COR-L47 (cell line): Measurements from ENCODE around the gene ZKSCAN3.
"Not testable (repeated sequence)": the region's sequence is repeated elsewhere in the genome, so short reads cannot be mapped to it uniquely, and the experiment has no call there.

ENCODE experiments used
- DNase-seq: peaks from one replicate; lab custom pipeline; 2025; lab: John Stamatoyannopoulos, UW

ZKSCAN3 gene

DNA sequence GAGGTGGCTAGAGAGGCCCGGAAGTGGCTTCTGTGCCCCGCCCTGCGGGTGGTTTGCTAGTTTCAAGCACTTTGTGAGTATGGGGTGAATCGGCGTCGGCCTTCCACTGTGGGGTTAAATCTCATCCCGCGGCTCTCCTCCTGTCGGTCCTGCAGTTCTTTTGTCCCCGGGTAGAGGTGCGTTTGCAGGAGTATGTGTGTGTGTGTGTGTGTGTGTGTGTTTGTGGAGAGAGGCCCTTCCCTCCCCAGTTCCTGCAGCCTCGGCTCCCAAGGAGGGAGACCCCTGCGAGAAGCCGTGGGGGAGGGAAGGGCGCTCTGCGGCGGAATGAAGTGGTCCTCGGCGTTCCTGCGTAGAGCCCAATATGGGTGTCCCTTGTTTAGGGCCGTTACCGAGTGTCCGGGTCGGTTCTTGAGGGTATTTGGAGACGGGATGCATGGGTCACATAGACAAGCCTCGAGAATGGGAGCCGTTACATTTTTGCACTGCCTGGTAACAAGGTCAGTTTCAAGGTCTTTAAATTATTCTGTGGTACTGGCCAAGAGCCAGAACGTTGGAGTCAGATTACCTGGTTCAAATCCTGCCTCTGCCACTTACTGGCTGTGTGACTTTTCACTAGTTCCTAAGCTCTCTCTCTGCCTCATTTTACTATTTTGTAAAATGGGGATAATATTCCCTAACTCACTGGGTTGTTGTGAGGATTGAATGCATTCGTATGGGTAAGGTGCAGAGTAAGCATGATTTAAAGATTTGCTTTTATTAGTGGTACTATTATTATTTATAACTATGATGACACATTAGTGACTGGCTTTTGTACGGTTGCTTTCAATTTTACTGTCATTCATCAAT, at the start of gene ZKSCAN3:
Gene ZKSCAN3, plus strand, starts transcription at position 56 of the 846 bp plus-strand sequence. CDS start 9,640 bp downstream, outside the sequence.
- peak; percentile 84 for DNase-seq

DNA sequence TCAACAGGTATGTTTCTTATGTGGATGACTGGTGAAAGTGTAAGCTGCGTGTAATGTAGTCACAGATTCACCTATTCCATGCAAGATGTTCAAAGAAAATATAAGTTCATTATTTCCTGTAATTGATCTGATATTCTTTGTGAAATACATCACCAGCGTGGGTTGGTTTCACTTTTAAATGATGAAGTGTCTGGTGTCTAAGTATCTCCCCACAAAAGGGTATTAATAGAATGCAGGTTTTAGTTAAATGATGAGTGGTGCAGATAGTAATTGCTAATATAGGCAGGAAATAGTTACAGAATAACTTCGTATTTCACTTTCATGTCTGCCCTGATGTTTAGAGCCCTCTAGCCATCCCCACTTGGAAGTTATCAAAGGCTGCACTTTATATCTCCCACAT, 46.2 kb upstream of the ZKSCAN3 start:
- no peak for DNase-seq

DNA sequence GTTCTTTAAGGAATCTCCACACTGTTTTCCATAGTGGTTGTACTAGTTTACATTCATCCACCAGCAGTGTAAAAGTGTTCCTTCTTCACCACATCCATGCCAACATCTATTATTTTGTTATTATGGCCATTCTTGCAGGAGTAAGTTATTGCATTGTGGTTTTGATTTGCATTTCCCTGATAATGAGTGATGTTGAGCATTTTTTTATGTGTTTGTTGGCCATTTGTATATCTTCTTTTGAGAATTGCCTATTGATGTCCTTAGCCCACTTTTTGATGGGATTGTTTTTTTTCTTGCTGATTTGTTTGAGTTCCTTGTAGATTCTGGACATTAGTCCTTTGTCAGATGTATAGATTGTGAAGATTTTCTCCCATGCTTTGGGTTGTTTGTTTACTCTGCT, 43.4 kb upstream of the ZKSCAN3 start:
- not testable (repeated sequence) for DNase-seq

DNA sequence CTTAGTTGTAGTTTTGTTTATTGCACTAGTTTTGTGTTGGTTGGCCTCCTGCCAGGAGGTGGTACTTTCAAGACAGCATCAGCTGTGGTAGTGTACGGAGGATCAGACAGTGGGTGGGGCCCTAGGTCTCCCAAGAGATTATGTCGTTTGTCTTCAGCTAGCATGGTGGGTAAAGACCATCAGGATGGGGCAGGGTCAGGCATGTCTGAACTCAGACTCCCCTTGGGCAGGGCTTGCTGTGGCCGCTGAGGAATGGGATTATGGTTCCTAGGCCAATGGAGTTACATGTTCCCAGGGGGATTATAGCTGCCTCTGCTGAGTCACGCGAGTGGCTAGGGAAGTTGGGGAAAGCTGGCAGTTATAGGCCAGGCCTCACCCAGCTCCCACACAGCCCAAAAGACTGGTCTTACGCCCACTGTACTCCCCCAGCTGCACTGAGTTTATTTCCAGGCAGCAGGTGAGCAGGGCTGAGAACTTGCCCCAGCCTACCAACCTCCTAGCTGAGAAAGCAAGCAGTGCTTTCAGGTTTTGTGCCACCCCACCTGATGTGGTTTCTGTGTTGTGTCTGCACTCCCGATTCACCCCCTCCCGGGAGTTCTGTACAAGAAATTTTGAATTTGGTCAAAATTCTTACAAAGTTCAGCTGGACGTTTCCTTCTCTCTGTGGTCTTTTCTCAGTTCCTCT, 38.5 kb upstream of the ZKSCAN3 start:
- no peak for DNase-seq

DNA sequence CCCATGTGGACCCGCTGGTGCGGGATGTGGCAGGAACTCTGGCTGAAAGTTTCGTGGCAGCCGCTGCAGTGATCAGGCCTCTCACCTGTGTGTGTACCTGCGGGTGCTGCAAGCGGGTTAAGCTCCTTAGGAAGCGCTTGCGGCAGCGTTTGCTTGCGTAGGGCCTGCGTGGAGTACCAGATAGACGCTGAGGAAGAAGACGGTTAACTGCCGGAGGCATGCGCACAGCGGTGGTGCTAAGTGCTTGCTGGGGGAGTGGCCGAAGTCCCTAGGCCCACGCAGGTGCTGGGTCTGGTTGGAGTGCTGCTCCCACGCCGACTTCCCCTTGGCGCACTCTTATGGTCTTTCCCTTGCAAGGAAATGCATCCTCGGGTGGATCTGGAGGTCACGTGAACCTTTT, 36.8 kb upstream of the ZKSCAN3 start:
- DNase-seq: no peak

DNA sequence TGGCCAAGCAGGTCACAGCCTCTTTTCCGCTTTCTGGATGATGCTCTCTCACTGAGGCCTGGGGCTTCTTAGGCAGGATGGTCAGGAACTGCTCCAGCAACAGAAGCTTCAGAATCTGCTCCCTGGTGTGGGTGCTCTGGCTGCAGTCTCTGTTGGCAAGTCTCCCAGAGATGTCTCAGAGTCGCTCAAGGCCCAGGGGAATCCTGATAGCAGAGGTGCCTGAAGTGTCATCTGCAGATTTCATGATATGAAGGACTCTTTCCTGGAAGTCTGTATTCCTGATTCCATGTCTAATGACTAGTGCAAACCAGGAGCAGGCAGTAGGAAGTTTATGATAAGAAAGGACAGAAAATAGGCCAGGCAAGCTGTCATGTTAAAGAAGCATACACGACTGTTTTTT, 34.1 kb upstream of the ZKSCAN3 start:
- no peak for DNase-seq

DNA sequence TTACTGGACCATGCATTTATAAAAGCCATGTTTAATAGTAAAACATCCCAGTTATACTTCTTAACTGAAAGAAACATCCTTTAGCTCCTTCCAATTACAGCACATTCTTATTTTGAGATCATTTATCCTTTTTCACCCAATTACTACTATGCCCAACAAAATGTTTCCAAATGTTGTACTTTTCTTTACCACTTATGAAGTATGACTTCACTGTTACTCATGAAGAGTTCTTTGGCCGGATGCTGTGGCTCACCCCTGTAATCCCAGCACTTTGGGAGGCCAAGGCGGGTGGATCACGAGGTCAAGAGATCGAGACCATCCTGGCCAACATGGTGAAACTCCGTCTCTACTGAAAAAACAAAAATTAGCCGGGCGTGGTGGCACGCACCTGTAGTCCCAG, 31.9 kb upstream of the ZKSCAN3 start:
- DNase-seq: not testable (repeated sequence)

DNA sequence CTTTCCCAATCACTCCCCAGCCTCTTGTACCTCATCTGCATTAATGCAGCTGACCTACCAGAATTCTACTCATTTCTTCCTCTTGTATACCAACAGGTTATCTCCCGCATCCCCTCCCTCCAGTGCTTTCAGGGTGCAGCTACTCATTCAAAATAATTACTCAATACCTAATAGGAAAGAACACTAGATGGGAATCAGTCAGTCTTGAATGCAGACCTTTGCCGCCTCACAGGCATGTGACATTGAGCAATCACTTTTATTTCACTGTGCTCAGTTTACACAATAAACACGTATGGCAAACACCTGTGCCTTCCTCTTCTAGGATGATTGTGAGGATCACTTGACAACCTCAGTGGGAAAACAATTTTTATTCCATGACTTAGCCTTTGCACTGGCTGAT, 27.1 kb upstream of the ZKSCAN3 start:
- DNase-seq: no peak

DNA sequence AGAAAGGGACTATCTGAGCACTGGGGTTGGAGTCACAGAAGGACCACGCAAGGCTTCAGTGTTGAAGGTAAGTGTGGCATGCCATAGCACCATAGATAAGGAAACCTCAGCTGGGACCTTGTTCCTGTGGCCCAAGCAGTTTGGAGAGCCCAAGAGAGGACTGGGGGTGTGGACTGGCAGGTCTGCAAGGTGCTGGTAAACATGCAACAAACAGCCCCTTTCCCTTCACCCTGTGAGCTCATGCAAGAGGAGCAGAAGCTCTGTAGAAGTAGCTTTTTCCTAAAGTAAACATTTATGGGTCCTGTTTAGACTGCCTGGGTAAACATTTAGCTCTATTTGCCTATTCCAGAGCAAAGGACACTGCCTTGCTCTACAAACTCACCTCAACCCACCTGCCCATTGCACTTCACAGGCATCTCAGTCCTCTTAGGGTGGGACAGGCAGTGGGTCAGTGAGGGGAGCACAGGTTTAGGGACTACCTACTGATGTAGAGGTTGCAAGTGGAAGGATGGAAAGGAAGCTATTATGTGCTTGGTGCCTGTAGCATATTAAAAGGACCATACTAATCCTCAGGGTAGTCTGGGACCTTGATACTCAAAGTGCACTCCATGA, 25.8 kb upstream of the ZKSCAN3 start:
- no peak for DNase-seq

DNA sequence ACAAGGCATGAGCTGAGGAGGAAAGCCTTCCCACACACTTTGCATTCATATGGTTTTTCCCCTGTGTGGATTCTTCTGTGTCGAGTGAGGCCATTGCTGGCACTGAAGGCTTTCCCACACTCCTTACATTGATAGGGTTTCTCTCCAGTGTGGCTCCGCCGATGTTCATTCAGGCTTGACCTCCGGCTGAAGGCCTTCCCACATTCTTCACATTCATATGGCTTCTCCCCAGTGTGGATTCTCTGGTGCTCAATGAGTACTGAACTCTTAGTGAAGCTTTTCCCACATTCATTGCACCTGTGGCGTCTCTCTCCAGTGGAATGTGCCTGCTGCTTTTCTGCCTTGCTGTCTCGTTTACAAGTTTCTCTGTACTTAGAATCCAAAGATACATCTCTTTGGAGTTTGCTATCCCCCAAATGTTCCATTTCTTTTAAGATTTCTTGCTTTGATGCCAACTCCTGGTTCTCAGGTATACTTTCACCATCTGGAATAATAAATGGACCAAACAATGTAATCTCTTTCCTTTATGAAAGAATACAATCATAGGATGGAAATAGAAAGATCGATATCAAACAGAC, 23.3 kb upstream of the ZKSCAN3 start:
- no peak for DNase-seq

DNA sequence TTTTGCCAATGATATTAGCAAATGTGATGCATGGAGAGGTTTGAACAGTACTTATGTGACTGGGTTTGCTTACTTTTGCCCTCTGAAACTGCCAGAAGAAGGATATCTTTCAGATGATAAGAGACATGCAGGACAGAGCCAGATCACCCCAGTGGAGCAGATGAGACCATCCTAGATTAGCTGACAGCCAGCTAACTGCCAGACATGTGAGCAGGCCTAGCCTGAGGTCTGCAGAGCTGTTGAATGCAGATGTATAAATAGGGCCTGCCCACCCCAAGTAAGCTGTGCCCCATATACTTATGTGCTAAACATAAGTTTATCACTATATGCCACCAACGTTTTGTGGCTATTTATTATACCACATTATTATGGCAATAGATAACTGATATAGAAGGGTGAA, 19.7 kb upstream of the ZKSCAN3 start:
- DNase-seq: no peak

DNA sequence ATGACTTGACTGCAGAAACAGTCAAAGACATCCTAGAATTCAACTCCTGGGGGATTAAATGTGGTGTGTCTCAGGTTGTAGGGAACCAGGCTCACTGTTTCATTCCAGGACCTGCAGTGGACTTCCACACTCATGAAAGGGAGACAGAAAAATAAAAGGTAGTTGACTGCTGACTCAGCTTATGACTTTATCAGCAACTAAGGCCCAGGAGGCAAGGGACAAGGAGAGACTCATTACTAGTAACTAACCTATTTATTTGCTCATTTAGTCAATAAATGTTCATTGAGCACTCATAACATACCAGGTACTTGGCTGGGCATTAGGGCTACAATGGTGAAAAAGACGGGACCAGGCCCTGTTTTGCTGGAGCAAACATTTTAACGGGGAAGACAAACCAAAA, 16.7 kb upstream of the ZKSCAN3 start:
- DNase-seq: no peak

DNA sequence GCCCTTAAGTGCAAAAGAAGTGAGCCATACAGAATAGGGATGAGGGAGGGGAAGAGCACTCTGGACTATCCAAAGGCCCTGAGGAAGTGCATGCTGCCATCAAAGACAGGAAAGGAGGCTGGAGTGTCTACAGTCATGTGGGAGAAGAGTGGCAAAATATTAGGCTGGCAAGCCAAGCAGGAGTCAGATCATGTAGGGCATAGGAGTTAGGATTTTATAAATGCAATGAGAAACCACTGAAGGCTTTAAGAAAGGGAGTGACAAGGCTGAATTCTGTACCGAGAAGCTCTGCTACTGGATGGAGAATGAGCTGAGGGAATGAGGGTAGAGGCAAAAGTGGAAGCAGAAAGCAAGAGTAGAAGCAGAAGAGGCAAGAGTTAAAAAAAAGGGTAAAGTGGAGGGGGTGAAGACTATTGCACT, 16.1 kb upstream of the ZKSCAN3 start:
- DNase-seq: no peak

DNA sequence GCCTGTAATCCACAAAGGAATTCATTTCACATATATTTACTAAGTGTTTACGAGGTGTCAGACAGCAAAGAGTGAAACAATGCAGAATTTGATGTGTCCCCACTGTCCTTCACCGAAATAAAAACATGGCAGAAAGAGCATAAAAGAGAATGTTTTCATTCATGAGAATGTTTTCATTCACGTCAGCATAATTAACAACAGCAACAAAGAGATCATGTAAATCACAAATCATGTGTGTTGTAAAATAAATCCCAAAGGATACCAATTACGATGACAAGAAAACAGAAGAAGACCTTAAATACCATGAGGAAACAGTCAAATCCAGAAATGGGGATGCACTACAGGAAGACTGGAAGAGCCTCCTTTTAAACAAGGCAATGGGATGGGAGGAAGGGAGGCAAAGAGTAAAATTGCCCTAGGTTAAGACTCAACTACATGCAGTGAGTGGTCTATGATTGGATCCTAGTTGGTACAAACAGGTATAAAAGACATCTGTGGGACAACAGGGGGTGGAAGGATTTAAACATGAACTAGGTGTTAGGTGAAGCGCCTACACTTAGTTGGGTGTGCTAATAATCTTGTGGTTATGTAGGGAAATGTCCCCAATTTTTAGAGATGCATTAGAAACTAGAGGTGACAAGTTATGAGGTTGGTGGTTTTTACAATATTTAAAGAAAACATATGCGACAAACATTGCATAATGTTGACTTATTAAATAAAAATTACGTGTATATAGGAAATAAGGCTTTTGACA, 15.3 kb upstream of the ZKSCAN3 start:
- no peak for DNase-seq

DNA sequence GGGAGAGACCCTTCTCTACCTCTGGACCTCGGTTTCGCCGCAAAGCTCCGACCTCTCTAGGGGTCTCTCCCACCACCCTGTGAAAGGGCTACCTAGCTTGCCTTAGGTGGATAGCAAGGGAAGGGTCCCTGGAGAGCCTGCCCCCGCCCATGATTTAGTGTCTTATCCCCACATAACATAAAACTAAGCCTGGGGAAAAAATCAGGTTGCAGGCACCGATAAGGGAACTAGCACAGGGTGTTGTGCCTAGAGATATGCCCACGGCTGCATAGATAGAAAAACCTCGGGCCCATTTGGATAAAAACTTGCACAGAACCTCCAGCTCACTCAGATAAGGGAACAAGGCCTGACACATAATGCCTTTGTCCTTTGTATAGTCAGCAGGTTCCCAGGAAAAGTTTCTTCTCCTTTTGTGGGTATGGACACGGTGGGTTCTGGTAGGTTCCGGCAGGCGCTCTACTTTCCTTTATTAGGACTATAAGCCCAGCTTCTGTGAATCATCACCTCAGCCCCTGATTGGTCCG, 14.6 kb upstream of the ZKSCAN3 start:
- DNase-seq: no peak

DNA sequence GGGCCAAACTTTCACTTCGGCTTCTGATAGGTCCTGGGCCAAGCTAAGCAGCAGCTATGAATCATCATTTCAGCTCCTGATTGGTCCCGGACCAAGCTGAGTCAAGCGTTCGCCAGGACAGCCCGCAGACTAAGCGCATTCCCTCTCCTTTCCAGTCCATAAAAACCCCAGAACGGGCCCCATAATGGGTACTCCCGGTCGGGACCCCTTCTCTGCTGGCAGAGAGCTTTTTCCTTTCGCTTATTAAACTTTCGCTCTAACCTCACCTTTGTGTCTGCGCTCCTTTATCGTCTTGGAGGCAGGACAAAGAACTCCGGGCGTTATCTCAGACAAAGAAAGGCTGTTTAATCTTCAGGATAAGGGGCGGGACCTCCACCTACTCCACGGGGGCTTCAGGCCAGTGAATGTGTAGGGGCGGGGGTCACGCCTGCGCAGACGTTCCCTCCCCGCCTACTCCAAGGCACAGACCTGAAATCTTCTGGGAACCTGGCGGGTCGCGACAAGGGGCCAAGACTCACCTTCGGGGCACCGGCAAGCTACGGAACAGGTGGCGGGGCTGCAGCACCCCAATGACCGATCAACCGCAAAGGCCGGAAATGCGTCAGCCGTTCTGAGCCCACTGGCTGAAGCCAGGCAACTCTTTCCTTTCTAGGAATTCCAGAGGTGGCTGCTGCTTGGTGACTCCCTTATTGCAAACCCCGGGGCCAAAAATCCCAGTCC, 14.0 kb upstream of the ZKSCAN3 start, which contains the start of gene ZSCAN31:
Gene ZSCAN31, minus strand, starts transcription at position 585 of the 720 bp plus-strand sequence. CDS start 6,465 bp downstream, outside the sequence.
- peak; percentile 71 for DNase-seq

DNA sequence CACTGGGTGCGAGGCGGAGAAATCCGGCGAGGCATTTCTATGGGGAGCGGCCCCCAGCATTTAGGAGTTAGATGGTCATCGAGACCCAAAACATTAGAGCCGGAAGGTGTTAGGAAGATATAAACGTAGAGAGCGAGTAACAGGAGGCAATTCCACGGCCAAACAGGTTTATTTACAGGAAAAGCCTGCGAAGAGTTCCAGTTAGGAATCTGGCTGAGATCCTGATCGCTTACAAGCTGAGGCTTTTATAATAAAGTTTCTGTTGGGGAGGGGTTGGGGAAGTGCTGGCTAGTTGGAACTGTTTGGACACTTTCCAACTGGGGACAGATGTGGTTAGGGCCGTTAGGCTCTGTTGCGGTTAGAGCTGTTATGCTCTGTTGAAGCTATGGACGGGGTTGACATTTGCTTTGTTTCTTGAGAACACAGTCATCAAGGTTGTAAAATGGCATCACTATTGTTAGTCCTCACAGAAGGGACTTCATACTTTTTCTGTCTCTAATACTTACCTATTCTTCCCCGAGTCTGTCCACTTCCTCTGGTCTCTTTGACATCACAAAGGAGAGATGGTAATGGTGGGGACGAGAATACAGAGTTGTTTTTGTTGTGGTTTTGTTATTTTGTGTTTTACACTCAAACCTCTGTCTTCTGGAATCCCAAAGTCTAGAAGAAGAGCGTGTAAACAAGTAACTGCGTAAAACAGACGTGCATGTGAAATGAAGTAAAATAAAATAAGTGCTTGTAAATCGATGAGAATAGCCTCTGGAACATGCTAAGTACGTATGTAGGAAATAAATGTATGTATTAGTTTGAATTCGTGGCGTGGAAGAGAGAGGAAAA, 13.2 kb upstream of the ZKSCAN3 start:
- peak; percentile 3 for DNase-seq

DNA sequence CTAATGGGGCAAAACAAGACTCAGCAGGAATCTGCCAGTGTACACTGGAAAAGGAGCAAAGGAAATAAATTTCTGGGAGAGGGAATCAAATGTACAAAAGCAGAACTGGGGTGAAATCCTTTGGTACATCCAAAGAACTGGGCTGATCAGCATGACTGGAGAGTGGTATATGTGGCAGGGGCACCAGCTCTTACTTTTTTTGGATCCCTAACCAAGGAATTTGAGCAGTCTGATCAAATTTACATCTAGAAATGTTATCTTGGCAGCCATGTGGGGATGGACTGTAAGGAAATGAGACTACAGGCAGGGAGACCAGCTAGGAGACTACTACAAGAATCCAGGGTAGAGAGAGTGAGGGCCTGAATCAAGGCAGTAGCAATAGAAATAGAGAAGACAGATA, 12.6 kb upstream of the ZKSCAN3 start:
- no peak for DNase-seq

DNA sequence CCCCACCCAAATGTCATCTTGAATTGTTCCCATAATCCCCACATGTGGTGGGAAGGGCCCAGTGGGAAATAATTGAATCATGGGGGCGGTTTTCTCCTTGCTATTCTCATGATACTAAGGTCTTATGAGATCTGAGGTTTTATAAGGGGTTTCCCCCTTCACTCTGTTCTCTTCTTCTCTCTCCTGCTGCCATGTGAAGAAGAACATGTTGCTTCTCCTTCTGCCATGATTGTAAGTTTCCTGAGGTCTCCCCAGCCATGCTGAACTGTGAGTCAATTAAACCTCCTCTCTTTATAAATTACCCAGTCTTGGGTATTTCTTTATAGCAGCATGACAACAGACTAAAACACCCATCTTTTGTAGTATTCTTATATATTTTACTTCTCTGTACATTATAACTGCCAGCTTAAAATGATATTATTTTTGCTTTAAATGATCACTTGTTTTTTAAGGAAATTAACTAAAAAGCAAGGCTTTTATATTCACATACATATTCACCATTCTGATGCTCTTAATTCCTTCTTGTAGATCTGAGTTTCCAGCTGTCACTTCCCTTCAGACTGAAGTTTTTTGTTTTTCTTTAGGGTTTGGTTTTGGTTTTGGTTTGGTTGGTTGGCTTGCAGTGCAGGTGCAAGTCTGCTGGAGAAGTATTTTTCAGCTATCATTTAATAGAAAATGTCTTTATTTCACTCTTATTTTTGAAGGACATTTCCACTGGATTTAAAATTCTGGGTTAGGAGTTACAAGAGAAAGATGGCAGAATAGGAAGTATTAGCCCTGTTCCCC, 9.2 kb upstream of the ZKSCAN3 start:
- no peak for DNase-seq
